Measurements from ENCODE around the gene DTL.
"Not testable (repeated sequence)": the region's sequence is repeated elsewhere in the genome, so short reads cannot be mapped to it uniquely, and the experiment has no call there.

Gene DTL

GRCh38 chr1:212035123-212035834 lies at the start of gene DTL, which contains the start of gene INTS7:
TSS of gene DTL (plus strand) at chr1:212035748. CDS start at chr1:212035891, 143 bp downstream.
TSS of gene INTS7 (minus strand) at chr1:212035557. CDS start at chr1:212035437, 120 bp downstream.
- peak; percentile 98 for DNase-seq

GRCh38 chr1:211986628-211987254 lies 48.8 kb upstream of the DTL start:
- DNase-seq, result no peak

- no peak for DNase-seq
These were observed 43.9 kb upstream of the DTL start for GRCh38 chr1:211991695-211992094.

GRCh38 chr1:211997426-211997825 lies 38.1 kb upstream of the DTL start:
- not testable (repeated sequence) for DNase-seq

GRCh38 chr1:212002536-212002935 lies 33.0 kb upstream of the DTL start:
- DNase-seq, result no peak

- no peak for DNase-seq
These were observed 30.5 kb upstream of the DTL start for GRCh38 chr1:212004895-212005608.

- no peak for DNase-seq
These were observed 28.4 kb upstream of the DTL start for GRCh38 chr1:212007178-212007577.

- no peak for DNase-seq
These were observed 27.7 kb upstream of the DTL start for GRCh38 chr1:212007886-212008285.

GRCh38 chr1:212009561-212009960 lies 26.0 kb upstream of the DTL start:
- DNase-seq, result no peak

GRCh38 chr1:212010004-212010403 lies 25.5 kb upstream of the DTL start:
- no peak for DNase-seq

- peak; percentile 60 for DNase-seq
These were observed 23.4 kb upstream of the DTL start for GRCh38 chr1:212012034-212012740.

- DNase-seq, result no peak
These were observed 21.9 kb upstream of the DTL start for GRCh38 chr1:212013672-212014071.

GRCh38 chr1:212020975-212021374 lies 14.6 kb upstream of the DTL start:
- DNase-seq, result no peak

GRCh38 chr1:212021563-212021962 lies 14.0 kb upstream of the DTL start:
- no peak for DNase-seq

- DNase-seq, result not testable (repeated sequence)
These were observed 12.6 kb upstream of the DTL start for GRCh38 chr1:212022908-212023307.

GRCh38 chr1:212024469-212025149 lies 10.9 kb upstream of the DTL start:
- DNase-seq, result no peak

- not testable (repeated sequence) for DNase-seq
These were observed 7.8 kb upstream of the DTL start for GRCh38 chr1:212027727-212028126.

GRCh38 chr1:212030936-212031528 lies 4.5 kb upstream of the DTL start:
- no peak for DNase-seq

- DNase-seq, result no peak
These were observed 929 bp upstream of the DTL start for GRCh38 chr1:212034516-212035122.

GRCh38 chr1:212035835-212036605 lies 472 bp downstream of the DTL start:
- no peak for DNase-seq

- DNase-seq, result no peak
These were observed 2.4 kb downstream of the DTL start for GRCh38 chr1:212037900-212038299.

Measured in activated naive CD4-positive, alpha-beta T cell treated with anti-CD3 and anti-CD28 coated beads, Interleukin-2, amount 50 U/mL, for 16 hours (primary cell).